Stimulated activated CD8-positive, alpha-beta memory T cell treated with anti-CD3 and anti-CD28 coated beads, Interleukin-15, amount 100 ng/mL, for 48 hours (primary cell): ENCODE results near the gene CALML5.

Source experiments
- DNase-seq, 2 donors: peaks; one replicate each; pipeline ENCODE4 v3.0.0-alpha.2; 2020; ENCODE audit warnings: low read depth in 2 of 2

The CALML5 gene, protein sequence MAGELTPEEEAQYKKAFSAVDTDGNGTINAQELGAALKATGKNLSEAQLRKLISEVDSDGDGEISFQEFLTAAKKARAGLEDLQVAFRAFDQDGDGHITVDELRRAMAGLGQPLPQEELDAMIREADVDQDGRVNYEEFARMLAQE

GRCh38 chr10:5499493-5500140 lies at the start of gene CALML5:
CALML5 (minus strand) TSS chr10:5499570; CDS start chr10:5499438, 132 bp downstream.
- DNase-seq: no peak

GRCh38 chr10:5547931-5548660 lies 48.7 kb upstream of the CALML5 start:
- no peak for DNase-seq

GRCh38 chr10:5547681-5547930 lies 48.2 kb upstream of the CALML5 start:
- no peak for DNase-seq

GRCh38 chr10:5546891-5547680 lies 47.7 kb upstream of the CALML5 start:
- no peak for DNase-seq

GRCh38 chr10:5545778-5546710 lies 46.7 kb upstream of the CALML5 start:
- no peak for DNase-seq

- DNase-seq: no peak
Observed at GRCh38 chr10:5545426-5545777, 46.0 kb upstream of the CALML5 start.

GRCh38 chr10:5545011-5545410 lies 45.6 kb upstream of the CALML5 start:
- no peak for DNase-seq

- DNase-seq: no peak
Observed at GRCh38 chr10:5544216-5544805, 44.9 kb upstream of the CALML5 start.

GRCh38 chr10:5543623-5544022 lies 44.3 kb upstream of the CALML5 start:
- no peak for DNase-seq

GRCh38 chr10:5542100-5542499 lies 42.7 kb upstream of the CALML5 start:
- no peak for DNase-seq

DNA sequence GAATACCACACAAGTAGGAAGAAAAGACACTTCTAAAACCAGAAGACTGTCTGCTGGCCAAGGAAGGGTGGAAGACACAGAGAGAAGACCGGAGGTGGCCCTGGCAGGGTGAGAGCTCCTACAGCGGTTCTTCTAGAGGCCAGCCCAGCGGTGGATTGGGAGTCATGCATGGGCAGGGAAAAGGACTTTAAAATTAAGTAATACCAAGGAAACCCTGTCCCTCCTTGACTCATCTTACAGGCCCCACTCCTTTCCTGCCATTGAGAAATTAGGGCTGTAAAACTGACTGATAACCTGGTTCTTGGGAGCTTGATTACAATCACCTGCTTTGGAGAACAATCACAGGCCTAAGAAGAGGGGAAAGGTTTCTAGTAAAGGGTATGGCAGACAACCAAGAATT lies 41.5 kb upstream of the CALML5 start:
- DNase-seq: no peak

DNA sequence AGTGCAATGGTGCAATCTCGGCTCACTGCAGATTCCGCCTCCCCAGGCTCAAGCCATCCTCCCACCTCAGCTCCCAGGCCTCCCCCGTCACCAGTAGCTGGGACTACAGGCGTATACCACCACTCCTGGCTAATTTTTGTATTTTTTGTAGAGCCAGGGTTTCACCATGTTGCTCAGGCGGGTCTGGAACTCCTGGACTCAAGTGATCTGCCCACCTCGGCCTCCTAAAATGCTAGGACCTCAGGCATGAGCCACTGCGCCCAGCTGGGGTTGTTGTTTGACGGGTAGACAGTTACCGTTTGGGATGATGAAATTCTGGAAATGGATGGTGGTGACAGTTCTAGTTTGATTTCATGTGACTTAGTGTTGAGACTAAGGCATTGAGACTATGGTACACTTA lies 40.7 kb upstream of the CALML5 start:
- no peak for DNase-seq

DNA sequence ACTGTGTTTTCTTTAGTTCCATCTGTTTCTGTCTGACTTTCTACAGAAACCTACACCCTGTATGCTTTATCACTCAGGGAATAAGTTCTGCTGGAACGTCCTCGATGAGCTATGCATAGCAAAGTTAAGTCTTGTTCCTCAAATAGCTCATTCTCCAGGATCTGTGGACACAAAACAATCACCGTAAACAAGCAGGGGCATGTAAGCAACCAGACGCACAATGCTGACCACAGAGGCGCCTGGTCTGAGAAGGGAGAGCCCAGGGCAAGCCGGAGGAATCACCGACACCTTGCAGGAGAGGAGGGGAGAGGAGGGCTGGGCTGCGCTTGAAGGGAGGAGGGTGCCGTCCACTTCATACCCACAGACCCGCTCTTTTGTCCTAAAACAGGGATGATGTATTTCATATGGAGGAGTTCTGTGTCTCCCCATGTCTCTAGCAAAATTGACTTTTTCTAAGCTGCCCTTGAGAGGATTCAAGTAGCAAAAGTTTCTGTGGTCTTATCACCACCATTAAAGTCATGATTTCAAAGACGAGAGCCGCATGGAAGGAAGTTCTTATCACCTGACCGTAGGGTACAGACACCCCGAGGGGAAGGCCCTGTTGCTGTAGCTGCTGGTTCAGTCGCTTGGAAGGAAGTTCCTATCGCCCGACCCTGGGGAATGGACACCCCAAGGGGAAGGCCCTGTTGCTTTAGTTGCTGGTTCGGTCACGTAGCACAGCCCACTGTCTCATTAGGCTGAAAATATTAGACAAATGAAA lies 39.7 kb upstream of the CALML5 start:
- DNase-seq: no peak

GRCh38 chr10:5538446-5538845 lies 39.1 kb upstream of the CALML5 start:
- no peak for DNase-seq

GRCh38 chr10:5537684-5538083 lies 38.3 kb upstream of the CALML5 start:
- no peak for DNase-seq

- DNase-seq: no peak
Observed at GRCh38 chr10:5536486-5537081, 37.2 kb upstream of the CALML5 start.

- no peak for DNase-seq
Observed at GRCh38 chr10:5534880-5535856, 35.8 kb upstream of the CALML5 start.

GRCh38 chr10:5534051-5534821 lies 34.9 kb upstream of the CALML5 start:
- no peak for DNase-seq
